GM19240 (cell line): ENCODE results near the gene PRRC2B.
"Not testable (repeated sequence)": the region's sequence is repeated elsewhere in the genome, so short reads cannot be mapped to it uniquely, and the experiment has no call there.

Experiments used
- DNase-seq: peaks from one replicate; pipeline ENCODE4 v3.0.0; 2011; ENCODE audit warnings: low spot score; ENCODE audit not compliant: insufficient read length

PRRC2B gene

DNA sequence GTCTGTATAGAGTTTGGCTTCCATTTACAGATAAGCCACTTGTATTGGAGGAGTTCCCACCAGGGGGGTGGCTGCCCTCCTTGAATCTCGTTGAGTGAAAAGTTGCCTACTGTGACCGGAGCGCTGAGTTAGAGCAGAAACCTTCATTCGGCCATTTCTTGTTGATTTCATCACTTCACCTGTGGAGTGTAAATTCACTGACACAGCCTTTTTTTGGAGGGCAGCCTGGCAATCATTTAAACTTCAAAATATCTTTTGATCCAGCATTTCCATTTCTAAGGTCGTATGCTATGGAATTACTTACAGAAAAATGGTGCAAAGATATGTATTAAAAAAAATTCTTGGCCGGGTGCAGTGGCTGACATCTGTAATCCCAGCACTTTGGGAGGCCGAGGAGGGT, 40.8 kb downstream of the PRRC2B start:
- no peak for DNase-seq

DNA sequence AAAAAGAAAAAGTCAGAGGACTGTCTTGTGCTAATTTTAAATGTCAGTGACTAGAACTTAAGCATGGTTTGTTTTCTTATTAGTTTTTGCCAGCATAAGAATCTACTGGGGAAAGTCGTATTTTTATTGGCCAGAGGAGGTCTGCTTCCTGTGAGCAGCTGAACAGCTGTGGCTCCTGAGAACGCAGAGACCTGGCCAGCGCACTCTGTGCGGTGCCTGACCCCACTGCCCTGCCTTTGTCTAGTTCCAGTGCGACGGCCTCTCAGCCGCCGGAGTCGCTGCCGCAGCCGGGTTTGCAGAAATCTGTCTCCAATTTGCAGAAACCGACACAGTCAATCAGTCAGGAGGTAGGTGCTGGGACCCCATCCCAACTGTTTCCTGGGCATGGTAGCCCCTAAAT, 42.5 kb downstream of the PRRC2B start:
- DNase-seq, result no peak

DNA sequence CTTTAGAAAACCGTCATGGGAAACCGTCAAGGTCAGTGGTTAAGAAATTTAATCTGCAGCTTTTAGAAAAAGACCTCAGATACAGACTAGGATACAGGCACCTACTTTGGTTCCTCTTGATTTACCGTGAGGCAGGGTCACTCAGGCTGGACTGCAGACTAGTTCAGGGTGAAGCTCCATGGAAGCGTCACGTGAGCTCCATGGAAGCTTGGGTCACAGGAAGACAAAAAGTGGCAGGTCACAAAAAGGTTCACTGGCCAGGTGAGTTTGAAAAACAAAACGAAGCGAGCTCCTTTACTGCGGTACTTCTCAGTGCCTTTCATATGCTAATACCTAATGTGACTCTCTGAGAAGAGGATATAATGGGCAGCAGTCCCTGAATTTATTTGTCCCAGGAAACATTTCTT, 43.0 kb downstream of the PRRC2B start:
- no peak for DNase-seq

DNA sequence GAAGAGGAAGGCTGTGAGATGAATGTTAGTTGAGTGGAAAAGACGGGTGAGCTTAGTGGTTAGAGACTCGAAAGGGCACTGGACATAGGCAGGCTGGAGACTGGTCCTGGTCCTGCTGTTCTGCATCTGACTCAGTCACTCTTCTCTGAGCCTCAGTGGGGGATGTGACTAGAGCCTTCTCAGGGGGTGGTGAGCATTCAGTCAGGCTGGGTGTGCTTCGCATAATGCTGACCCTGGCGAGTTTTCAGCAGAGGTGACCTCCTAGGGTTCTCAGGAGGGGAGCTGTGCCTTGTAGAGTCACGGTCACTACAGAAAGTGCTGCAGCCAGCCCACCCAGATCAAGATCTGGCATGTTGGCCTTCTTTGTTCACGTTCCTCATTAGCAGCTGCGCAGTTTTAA, 44.3 kb downstream of the PRRC2B start:
- no peak for DNase-seq

DNA sequence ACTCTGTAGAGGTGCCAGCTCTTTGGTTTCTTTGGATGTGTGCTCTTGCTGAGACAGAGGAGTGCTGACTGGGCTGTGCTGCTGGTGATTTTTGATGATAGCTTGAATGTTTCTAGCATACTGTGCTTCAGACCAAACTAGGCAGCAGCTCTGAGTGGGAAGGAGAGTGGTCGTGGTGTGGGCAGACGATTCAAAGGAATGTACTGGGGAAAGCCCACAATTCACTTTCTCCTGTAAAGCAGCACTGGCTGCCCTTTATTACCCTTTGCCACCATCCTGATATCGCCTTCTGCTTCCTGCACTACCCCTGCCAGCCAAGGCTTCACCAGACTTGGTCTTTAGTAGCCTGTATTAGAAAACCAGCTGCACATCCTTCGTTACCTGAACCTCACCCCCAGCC, 45.3 kb downstream of the PRRC2B start:
- DNase-seq, result no peak

DNA sequence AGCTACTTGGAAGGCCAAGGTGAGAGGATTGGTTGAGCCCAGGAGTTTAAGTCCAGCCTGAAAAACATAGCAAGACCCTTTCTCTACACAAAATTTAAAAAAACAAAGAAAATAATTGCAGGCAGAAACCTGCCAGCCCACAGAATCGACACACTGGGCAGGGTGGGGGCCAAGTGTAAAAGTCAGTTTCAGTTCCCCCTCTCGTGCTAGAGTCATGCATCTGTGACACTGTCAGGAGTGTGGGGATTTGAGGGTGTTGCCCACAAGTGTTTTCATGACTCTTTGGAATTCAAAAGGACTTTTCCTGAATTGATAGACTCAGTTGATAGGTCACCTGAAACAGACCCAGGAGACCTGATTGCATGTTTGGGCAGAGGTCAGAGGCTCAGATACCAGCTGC, 47.6 kb downstream of the PRRC2B start:
- DNase-seq, result peak; percentile 36

DNA sequence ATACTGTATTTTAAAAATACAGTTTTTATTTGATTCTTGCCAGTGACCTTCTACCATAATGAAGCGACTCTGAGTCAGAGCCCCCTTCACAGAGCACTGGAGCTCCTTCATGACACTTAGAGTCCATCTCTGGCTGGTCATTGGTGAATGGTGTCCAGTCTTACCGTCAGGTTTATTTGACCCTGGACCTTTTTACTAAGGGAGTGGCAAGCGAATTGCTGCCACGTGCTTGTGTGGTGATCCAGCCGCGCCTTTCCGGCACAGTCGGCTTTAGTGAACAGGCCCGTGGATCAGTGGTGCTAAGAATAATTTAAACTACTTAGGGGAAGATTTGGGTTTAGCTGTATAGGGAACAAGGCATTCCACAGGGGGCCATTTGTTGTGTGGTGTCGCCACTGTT, 48.5 kb downstream of the PRRC2B start:
- no peak for DNase-seq

DNA sequence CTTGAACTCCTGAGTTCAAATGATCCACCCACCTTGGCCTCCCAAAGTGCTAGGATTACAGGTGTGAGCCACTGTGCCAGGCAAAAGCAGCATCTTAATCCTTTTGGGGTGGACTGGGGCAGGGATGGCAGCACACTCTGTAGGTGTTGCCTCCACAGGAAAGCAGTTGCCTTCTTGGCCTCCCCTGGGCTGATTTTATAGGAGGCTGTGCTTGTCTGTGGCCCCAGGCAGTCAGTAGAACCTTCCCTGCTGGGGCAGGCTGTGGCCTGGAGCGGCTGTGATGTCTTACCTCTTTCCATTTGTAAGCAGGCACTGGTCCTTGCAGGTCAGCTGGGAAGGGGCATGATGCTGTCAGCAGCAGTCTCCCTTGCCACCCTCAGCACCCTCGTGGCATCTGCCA, 49.8 kb downstream of the PRRC2B start:
- DNase-seq, result no peak

DNA sequence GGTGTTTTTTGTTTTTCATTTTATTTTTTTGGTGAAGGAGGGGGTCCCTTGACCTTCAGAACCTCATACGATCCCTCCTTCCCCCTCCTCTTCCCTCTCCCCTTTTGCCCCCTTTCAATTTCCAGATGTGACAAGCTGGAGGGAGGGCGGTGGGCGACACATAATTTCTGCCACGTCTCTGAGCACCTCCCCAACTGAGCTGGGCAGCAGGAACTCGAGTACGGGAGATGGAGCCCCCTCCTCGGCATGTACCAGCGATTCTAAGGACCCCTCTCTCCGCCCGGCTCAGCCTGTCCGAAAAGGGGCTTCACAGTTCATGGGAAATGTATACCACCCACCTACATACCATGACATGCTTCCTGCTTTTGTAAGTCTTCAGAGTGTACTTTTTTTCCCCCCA, 52.4 kb downstream of the PRRC2B start:
- DNase-seq, result no peak

DNA sequence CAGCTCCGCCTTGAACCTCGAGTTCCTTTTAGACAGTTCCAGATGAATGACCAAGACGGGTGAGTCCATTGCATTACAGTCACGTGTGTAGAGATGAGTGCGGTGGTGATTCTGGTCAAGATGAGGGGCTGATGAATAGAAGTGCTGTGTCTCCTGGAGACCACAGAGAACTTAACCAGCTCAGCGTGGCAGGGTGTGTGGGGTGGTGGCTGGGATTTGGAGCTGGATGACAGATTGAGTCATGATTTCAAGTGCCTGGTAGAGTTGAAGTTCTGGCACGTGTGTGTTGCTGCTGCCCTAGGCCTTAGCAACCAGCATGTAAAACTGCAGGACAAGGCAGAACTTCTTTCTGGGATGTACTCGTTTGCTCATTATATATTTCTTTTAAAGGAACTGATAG, 53.3 kb downstream of the PRRC2B start:
- DNase-seq, result no peak

DNA sequence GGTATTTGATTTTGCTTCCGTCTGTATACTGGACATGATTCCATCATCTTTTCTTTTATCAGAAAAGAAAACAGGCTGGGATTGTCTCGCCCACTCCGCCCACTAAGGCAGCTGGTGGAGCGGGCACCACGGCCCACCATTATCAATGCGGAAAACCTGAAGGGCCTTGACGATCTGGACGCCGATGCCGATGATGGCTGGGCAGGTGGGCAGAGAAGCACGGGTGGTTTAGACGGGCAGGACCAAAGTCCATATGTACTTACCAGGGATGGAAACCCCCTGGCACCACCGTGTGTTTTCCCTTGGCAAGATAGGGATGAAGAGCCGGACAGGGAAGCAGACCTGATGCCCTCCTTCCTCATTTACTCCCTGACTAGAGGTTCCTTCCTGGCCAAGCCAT, 53.7 kb downstream of the PRRC2B start:
- DNase-seq, result no peak

DNA sequence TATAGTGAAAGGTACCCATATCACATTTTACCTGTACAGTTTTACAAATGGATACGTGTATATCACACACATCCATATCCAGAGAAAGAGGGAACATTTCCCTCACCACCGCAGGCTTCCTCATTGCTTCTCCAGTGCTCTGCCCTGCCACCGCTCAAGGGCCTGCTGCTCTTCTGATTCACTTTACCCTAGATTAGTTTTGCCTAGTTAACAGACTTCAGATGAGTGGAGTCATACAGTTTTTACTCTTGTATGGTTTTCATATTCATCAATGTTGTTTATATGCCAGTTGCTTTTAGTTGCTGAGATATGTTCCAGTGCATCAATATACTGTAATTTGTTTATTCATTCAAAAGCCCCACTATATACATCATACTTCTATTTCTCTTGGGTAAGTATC, 54.9 kb downstream of the PRRC2B start:
- no peak for DNase-seq

DNA sequence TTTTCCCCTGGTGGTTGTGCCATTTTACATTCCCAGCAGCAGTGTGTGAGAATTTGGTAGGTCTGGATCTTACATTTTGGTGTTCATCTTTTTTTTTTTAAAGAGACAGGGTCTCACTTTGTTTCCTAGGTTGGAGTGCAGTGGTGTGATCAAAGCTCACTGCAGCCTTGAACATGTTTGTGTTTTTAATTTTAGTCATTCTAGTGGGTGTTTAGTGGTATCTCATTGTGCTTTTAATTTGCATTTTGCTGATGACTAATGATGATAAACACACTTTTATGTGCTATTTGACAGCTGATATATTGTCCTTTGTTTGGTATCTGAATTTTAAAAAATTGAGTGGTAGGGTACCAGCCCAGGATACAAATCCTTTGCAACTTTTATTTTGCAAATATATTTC, 55.4 kb downstream of the PRRC2B start:
- no peak for DNase-seq

DNA sequence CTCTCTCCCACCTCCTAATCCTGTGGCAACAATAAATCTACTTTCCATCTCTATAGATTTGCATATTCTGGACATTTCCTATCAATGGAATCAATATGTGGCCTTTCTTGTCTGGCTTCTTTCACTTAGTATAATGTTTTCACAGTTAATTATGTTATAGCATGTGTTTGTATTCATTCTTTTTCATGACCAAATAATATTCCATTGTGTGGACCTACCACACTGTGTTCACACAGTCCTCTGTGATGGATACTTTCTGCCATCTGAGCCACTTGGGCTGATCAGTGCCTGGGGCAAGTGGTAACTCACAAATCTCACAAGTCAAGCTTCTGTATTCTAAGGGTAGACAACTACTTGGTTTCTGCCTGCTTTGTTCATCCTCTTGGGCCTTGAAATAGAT, 60.1 kb downstream of the PRRC2B start:
- DNase-seq, result no peak

DNA sequence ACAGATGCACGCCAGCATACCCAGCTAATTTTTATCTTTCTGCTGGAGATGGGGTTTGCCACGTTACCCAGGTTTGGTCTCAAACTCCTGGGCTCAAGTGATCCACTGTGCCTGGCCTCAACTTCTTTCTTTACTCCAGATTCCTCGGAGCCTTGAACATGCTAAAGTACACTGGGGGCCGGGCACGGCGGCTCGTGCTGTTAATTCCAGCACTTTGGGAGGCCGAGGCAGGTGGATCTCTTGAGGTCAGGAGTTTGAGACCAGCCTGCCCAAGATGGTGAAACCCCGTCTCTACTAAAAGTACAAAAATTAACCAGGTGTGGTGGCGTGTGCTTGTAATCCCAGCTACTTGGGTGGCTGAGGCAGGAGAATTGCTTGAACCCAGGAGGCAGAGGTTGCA, 61.8 kb downstream of the PRRC2B start:
- not testable (repeated sequence) for DNase-seq

DNA sequence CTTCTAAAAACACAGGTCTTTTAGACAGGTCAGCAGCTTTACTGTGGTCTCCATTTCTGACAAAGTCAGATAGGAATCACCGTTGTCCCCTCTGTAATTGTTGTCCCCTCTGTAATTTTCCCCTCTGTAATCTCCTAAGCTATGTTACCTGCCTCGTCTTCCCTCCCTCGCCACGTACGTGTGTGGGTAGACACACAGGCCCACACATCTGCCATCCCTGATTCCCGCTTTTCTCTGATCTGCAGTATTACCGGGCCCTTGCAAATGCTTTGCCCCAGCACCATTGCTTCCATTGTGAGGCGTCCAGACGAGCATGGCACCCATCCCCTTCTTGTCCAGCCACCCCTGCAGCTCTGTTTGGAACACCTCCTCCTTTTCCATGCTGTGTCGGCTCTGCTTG, 63.9 kb downstream of the PRRC2B start:
- DNase-seq, result no peak

DNA sequence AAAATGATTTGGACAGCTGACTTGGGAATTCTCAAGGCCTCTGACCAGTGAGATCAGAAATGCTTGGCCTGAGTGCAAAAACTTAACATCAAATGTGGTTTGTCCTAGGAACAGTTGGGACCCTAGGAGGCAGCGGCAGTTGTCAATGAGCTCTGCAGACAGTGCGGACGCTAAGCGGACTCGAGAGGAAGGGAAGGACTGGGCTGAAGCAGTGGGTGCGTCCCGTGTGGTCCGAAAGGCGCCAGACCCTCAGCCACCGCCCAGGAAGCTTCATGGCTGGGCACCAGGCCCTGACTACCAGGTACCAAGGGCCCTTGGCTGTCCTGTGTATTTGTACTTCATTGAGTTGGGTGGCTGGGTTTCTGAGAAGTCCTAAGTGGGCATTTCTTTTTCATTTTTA, 65.2 kb downstream of the PRRC2B start:
- DNase-seq, result no peak

DNA sequence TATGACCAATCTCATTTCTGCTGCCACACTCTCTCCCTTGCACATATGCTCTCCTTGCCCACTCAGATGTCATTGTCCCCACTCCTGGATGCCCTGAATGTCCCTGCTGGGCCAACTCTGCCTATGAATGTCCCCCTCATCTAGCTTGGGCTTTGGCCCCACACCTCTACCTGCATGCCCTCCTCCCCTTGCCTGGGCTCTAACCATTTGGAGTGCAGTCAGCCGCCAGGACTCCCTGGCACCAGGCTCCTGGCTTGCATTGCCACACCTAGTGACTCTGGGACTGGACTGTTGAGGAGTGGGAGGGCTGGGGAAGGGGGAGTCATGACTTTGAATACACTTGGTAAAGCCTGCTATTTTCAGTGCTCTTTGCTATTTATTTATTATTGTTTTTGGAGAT, 67.3 kb downstream of the PRRC2B start:
- no peak for DNase-seq

DNA sequence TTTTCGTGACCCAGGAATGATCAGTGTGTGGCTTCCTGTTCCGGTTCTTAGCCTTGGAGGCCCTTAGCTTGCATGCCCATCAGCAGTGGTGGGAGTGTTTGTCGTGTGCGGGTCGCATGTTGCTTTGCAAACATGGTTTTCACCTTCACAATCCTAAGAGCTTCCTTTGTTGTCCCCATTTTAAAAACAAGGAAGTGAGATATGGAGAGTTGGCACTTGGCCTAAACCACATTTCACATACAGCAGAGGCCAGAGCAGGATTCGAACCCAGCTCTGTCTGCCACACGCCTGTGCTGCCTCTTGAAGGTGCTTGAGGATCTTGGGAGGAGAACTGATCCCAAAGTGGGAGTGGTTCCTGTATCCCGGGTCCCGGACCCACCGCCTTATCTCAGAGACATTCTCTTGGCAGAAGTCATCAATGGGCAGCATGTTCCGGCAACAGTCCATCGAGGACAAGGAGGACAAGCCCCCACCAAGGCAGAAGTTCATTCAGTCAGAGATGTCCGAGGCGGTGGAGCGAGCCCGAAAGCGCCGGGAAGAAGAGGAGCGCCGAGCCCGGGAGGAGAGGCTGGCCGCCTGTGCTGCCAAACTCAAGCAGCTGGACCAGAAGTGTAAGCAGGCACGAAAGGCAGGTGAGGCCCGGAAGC, 70.6 kb downstream of the PRRC2B start:
- no peak for DNase-seq

DNA sequence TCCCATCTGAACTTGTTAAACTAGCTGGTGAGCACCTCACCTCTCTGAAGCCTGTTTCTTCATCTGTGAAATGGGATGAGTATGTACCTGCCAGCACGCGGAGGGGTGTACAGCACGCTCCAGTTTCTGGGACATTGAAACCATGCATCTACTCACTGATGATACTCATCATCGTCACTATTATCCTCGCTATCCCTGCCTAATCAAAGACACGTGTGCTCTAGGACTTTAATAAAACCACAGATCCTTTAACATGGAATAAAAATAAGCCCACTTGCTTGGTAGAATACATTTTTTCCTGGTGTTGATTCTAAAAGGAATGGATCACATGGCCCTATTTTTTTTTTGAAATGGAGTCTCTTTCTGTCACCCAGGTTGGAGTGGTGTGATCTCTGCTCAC, 71.5 kb downstream of the PRRC2B start:
- DNase-seq, result no peak

DNA sequence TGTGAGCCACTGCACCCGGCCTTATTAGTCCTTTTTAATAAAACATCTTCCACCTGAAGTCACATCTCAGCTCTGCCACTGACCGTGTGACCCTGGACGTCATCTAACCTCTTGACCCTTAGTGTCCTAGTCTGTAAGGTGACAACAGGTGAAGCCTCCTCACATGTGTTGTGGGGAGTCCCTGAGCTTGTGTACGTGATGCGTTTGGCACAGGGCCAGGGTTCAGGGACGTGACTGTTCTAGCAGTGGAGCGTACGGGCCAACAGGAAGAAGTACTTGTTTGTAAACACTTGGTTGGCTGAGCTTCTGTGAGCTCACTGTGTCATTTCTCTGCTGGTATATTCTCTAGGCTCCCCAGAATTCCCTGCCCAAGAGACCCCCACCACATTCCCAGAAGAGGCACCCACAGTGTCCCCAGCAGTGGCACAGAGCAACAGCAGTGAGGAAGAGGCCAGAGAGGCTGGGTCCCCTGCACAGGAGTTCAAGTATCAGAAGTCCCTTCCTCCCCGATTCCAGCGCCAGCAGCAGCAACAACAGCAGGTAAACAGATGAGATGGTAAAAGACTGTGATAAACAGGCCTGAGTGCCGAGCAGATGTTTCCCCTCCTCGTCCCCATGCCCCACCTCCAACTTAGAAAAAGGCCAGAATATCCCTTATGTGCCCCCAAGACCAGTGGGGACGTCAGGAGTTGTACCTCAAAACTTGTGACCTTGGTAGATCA, 73.5 kb downstream of the PRRC2B start:
- DNase-seq, result no peak

DNA sequence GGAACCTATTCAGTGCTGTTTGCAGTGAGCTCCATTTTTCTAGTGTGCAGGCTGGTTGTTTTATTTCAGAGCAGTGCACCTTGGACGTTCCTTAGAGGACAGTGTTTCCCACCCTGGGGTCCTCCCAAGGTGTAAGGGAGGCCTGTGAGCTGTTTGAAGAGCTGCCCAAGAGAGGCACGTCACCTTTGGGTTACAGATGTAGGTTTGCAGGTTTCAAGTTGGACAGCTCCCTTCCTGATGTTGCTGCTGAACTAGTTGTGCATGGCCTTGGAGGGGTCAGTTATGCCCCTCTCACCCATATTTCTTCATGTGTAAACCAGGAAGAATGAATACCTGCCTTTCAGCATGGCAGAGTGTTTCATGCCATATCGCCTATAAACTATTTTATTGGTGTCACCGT, 74.1 kb downstream of the PRRC2B start:
- no peak for DNase-seq

DNA sequence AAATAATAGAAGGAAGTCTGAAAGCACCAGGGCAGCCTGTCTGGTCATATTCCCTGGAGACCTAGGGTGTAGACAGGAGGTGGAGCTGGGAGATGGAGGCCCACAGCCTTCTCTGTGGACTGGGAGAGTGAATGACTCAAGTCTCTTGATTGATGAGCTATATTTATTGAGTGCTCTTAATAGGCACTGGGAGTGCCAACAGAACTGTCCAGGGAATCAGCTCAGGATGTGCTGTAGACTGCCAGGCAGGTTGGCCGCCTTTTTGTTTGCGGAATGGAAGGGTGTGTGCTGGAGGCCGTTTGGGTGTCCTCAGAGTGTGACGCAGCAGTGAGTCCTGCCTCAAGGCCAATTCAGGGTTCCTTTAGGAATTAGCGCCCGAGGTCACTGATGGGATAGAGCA, 75.5 kb downstream of the PRRC2B start:
- DNase-seq, result no peak

DNA sequence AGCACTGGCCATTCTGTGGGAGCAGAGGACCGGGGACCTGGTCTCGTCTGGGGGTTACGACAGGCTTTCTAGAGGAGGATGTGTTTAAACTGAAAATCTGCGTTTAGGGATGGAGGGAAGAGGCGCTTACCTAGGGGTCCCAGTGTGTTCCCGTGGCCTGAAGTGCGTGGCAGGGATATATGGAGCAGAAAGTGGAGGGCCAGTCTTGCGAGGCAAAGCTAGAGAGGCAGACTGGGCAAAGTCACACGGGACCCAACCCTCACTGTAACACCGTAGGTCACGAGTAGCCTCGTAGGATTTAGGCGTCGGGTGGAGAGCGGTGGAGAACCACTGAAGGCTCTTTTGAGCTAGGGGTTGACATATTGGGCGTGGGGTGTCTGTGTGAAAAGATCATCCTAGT, 76.1 kb downstream of the PRRC2B start:
- no peak for DNase-seq
